Dendritic cell treated with granulocyte-macrophage colony-stimulating factor and Interleukin-4, amounts not matched to agents 40 ng/mL and 50 ng/mL, for 4 days (primary cell): ENCODE measurements around the gene A2ML1.
"Not testable (repeated sequence)": the region's sequence is repeated elsewhere in the genome, so short reads cannot be mapped to it uniquely, and the experiment has no call there.

ENCODE experiments used
- H3K27ac Mint-ChIP-seq: one replicate; pipeline ENCODE4 v1.8.0; 2022; ENCODE audit warnings: mild to moderate bottlenecking, mixed read lengths
- H3K27me3 Mint-ChIP-seq: one replicate; pipeline ENCODE4 v1.8.0; 2022; ENCODE audit warnings: mild to moderate bottlenecking, mixed read lengths
- H3K36me3 Mint-ChIP-seq: one replicate; pipeline ENCODE4 v1.8.0; 2022; ENCODE audit warnings: low read depth, mixed read lengths
- H3K4me1 Mint-ChIP-seq: one replicate; pipeline ENCODE4 v1.8.0; 2022; ENCODE audit warnings: low read depth, mixed read lengths
- H3K4me3 Mint-ChIP-seq: one replicate; pipeline ENCODE4 v1.8.0; 2022; ENCODE audit warnings: mild to moderate bottlenecking, moderate library complexity, mixed read lengths
- H3K9me3 Mint-ChIP-seq: one replicate; pipeline ENCODE4 v1.8.0; 2022; ENCODE audit warnings: mixed read lengths
- intact Hi-C: fragments of 100-400 bp; cut with micrococcal nuclease; formaldehyde crosslinking; loops from one replicate; pipeline ENCODE4 v1.15.0; 2022

The A2ML1 gene

DNA sequence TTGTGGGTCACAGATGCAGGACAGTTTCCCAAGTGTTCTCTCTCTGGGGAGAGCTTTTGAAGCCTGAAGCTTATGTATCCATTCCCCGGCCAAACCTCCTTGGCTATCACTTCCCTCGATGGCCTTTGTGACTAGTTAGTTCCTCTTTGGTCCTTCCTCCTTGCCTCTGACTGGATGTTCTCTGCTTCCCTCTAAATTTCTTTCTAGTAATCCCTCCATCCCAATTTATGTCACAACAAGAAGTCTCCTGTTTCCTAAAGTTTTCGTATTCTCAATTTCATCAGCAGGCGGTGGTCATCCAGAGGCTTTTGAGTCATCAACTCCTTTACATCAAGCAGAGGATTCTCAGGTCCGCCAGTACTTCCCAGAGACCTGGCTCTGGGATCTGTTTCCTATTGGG is 27.5 kb downstream of the A2ML1 start:
- Mint-ChIP-seq H3K4me1 (peaks cover 17% of the 10 kb centered on the region), H3K9me3 (no peaks in the 10 kb centered on the region), H3K27ac (no peak overlapping the region), H3K27me3 (peaks cover 4% of the 10 kb centered on the region), H3K36me3 (no peaks in the 10 kb centered on the region), H3K4me3 (no peak overlapping the region)
- intact Hi-C loops: no loop called here

DNA sequence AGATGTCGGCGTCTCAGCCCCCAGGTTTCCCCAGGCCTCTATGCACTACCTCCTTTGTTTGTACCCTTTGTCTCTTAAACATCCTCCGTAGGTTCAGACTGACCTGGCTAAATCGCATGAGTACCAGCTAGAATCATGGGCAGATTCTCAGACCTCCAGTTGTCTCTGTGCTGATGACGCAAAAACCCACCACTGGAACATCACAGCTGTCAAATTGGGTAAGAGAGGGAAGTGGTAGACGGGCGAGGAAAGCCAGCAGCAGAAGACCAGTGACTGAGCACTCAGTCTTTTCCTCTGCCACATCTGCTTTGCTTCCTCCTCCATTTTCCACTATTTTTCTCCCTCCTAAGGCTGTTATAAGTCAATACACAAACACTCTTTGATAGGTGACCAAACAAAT is 29.7 kb downstream of the A2ML1 start:
- H3K4me3 Mint-ChIP-seq: no peak overlapping the region
- peaks cover 17% of the 10 kb centered on the region for H3K4me1 Mint-ChIP-seq
- intact Hi-C loops: no loop called here
- no peak overlapping the region for H3K27ac Mint-ChIP-seq
- H3K36me3 Mint-ChIP-seq: no peaks in the 10 kb centered on the region
- no peaks in the 10 kb centered on the region for H3K9me3 Mint-ChIP-seq
- peaks cover 4% of the 10 kb centered on the region for H3K27me3 Mint-ChIP-seq

DNA sequence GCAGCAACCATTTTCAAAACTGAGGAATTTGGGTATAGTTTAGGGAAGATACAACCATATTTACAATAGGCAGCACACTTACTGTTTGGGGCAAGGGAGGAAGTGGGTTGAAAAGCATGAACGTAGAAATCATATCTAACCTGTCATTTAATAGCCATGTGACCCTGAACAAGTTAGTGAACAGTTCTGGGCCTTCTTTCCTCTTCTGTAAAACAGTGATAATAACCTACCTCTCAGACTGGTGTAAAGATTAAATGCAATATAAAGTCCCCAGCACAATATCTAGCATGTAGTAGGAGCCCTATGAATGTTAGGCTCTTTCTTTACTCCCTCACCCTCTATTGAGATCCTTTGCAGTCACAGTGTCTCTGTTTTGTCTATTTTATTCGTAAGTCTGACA is 33.5 kb downstream of the A2ML1 start:
- no peaks in the 10 kb centered on the region for H3K27me3 Mint-ChIP-seq
- H3K9me3 Mint-ChIP-seq: no peaks in the 10 kb centered on the region
- no peaks in the 10 kb centered on the region for H3K36me3 Mint-ChIP-seq
- H3K27ac Mint-ChIP-seq: no peak overlapping the region
- intact Hi-C loops: no loop called here
- H3K4me1 Mint-ChIP-seq: peaks cover 8% of the 10 kb centered on the region
- no peak overlapping the region for H3K4me3 Mint-ChIP-seq

DNA sequence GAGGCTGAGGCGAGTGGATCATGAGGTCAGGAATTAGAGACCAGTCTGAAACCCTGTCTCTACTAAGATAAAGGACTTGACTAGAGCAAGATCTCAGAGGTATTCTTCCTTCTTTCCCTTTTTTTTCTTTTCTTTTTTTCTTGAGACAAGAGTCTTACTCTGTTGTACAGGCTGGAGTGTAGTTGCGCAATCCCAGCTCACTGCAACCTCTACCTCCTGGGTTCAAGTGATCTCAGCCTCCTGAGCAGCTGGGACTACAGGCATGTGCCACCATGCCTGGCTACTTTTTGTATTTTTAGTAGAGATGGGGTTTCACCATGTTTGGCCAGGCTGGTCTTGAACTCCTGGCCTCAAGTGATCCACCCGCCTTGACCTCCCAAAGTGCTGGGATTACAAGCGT is 37.0 kb downstream of the A2ML1 start:
- H3K27ac Mint-ChIP-seq, H3K27me3 Mint-ChIP-seq, H3K4me3 Mint-ChIP-seq: not testable (repeated sequence)

DNA sequence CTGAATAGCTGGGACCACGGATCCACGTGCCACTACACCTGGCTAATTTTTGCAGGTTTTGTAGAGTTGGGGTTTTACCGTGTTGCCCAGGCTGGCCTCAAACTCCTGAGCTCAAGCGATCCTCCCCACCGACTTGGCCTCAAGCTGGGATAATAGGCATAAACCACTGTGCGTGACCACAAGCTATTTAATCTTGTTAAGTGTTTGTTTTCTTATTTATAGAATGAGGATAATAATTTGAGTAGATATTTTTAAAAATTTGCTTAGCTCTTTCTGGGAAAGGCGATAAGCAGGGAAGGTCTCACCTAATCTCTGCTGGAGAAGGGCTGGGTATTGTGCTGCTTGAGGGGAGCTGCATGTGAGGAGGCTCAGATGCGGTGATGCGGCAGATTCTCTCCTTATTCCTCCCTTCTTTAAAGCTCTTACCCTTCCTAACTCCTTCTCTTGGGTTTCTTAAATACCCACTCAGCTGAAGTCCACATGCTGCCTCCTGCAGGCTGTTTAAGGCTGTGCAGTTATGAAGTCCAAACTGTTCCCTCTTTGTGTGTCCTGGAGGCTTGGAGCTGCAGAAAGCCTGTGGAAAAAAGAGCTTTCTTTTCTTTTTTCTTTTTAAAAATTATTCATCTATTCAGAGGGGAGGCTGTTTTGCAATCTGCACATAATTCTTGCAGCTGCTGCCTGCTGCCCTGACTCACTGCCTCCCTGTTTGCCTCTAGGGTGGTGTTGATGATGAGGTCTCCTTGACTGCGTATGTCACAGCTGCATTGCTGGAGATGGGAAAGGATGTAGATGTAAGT is 37.9 kb downstream of the A2ML1 start:
- Mint-ChIP-seq H3K27ac (no peak overlapping the region), H3K4me3 (no peak overlapping the region), H3K4me1 (no peaks in the 10 kb centered on the region), H3K9me3 (no peaks in the 10 kb centered on the region), H3K36me3 (no peaks in the 10 kb centered on the region), H3K27me3 (no peaks in the 10 kb centered on the region)
- intact Hi-C loops: loop anchor here (2.0 to 10.0 kb wide), 2 partner anchors 178 to 206 kb away; no protein-coding TSS in a partner anchor

More for the DNA sequence above, 37.0 kb downstream of the A2ML1 start:
- H3K36me3 Mint-ChIP-seq, intact Hi-C loops, H3K9me3 Mint-ChIP-seq, H3K4me1 Mint-ChIP-seq: not testable (repeated sequence)

DNA sequence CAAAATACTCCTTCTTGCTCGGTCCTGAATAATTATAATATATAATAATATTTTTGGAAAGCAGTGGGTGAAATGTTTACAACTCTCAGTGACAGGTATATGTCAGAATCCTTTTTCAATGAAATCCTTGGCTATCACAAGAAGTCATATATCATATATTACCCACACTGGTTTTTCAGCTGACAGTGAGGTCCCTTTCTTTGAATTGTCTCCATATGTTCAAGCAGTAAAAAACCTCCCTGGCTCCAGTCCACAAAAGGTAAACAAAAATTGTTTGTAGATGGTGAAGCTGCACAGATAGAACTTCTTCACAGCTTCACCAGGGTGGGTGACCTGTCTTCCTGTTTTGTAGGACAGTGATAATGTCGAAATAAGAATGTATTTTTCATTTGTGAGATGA is 44.0 kb downstream of the A2ML1 start:
- Mint-ChIP-seq H3K4me1 (no peaks in the 10 kb centered on the region), H3K27ac (no peak overlapping the region), H3K36me3 (no peaks in the 10 kb centered on the region), H3K4me3 (no peak overlapping the region), H3K9me3 (no peaks in the 10 kb centered on the region), H3K27me3 (no peaks in the 10 kb centered on the region)
- intact Hi-C loops: loop anchor here (10.0 kb wide), 1 partner anchor 212 kb away; no protein-coding TSS in a partner anchor

DNA sequence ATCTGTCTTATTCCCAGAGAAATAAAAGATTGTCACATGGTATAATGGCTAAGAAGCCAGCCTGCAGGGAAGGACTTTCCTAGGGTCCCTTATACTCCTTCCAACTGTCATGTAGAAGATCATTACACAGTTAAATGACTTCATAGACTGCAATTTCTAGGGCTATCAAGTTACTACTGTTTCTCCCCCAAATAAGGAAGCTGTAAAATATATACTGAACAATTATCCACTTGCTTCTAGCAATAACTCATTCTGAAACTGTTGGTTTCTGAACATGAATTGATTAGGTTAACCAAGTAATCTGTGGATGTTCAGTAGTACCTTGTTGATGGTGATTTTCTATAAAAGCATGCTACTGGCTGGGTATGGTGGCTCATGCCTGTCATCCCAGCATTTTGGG is 44.6 kb downstream of the A2ML1 start:
- Mint-ChIP-seq H3K27me3 (no peaks in the 10 kb centered on the region), H3K36me3 (no peaks in the 10 kb centered on the region), H3K4me3 (no peak overlapping the region), H3K9me3 (no peaks in the 10 kb centered on the region), H3K27ac (no peak overlapping the region), H3K4me1 (no peaks in the 10 kb centered on the region)
- intact Hi-C loops: loop anchor here (10.0 kb wide), 1 partner anchor 212 kb away; no protein-coding TSS in a partner anchor

DNA sequence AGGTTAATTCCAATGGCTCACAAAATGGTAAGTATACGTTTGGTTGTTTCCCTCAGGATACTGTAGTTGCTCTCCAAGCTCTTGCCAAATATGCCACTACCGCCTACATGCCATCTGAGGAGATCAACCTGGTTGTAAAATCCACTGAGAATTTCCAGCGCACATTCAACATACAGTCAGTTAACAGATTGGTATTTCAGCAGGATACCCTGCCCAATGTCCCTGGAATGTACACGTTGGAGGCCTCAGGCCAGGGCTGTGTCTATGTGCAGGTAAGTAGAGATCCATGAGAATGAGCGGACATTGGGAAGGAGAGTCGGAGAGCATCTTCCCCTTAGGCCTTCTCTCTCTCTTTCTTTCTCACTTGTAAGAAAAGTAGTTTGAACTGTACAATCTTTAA is 45.4 kb downstream of the A2ML1 start:
- H3K4me3 Mint-ChIP-seq: no peak overlapping the region
- H3K36me3 Mint-ChIP-seq: no peaks in the 10 kb centered on the region
- H3K27me3 Mint-ChIP-seq: no peaks in the 10 kb centered on the region
- intact Hi-C loops: loop anchor here (10.0 kb wide), 1 partner anchor 213 kb away; no protein-coding TSS in a partner anchor
- H3K4me1 Mint-ChIP-seq: no peaks in the 10 kb centered on the region
- no peaks in the 10 kb centered on the region for H3K9me3 Mint-ChIP-seq
- no peak overlapping the region for H3K27ac Mint-ChIP-seq

DNA sequence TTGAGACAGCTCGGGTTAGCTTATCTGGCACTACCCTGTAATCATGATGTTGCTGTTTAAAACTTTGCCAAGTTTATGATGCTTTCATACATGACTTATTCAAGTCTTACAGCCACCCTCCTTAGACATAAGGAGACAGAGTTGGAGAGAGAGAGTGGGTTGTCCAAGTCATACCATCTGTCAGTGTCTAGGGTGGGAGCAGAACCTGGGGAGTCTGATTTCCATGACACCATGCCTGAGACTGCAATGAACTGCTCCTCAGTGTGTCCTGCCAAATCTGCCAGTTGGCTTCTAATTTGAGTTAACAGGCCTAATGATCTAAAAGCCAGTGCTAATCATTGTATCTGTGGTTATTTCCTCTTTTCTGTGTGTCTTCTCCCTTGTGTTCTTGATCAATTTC is 48.2 kb downstream of the A2ML1 start:
- Mint-ChIP-seq H3K9me3 (no peaks in the 10 kb centered on the region), H3K4me3 (no peak overlapping the region), H3K4me1 (no peaks in the 10 kb centered on the region), H3K27me3 (no peaks in the 10 kb centered on the region), H3K36me3 (no peaks in the 10 kb centered on the region), H3K27ac (no peak overlapping the region)
- intact Hi-C loops: no loop called here

DNA sequence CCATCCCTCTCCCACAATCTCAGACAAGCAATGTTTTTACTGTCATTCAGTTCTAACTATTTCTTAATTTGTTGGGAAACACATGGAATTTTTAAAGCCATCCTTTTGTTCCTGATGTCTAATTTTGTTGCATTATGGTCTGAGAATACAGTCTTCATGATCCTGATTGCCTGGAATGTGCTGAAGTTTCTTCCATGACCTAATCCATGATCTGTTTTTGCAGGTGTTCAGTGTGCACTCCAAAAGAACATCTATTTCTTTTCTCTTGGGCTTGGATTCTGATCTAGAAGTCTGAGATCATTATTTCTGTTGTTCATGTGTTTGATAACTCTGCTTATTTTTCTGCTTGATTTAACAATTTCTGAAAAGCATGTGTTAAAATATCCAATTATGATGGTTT is 48.6 kb downstream of the A2ML1 start:
- Mint-ChIP-seq H3K36me3 (no peaks in the 10 kb centered on the region), H3K4me1 (no peaks in the 10 kb centered on the region), H3K4me3 (no peak overlapping the region), H3K27ac (no peak overlapping the region), H3K27me3 (no peaks in the 10 kb centered on the region), H3K9me3 (no peaks in the 10 kb centered on the region)
- intact Hi-C loops: no loop called here

DNA sequence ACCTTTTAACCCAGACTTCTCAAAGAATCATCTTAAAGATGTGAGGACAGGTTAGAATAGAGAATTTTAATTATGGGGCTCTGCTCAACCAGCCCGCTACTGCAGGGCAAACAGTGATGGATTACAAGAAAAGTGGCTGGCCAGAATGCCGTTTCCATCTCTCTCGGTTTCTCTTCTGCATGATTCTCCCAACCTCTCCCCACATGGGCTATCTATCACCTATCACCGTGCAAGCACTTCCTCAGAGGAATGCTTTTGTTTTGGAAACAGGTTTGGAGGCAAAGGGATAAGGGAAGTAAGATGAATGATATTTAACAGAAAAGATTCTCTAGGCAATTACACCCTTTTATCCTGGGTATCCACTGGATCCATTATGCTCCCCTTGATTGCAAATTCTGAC is 54.5 kb downstream of the A2ML1 start:
- Mint-ChIP-seq H3K9me3 (no peaks in the 10 kb centered on the region), H3K4me3 (no peak overlapping the region), H3K27me3 (peaks cover under 1% of the 10 kb centered on the region), H3K27ac (no peak overlapping the region), H3K4me1 (peaks cover 7% of the 10 kb centered on the region), H3K36me3 (no peaks in the 10 kb centered on the region)
- intact Hi-C loops: no loop called here

DNA sequence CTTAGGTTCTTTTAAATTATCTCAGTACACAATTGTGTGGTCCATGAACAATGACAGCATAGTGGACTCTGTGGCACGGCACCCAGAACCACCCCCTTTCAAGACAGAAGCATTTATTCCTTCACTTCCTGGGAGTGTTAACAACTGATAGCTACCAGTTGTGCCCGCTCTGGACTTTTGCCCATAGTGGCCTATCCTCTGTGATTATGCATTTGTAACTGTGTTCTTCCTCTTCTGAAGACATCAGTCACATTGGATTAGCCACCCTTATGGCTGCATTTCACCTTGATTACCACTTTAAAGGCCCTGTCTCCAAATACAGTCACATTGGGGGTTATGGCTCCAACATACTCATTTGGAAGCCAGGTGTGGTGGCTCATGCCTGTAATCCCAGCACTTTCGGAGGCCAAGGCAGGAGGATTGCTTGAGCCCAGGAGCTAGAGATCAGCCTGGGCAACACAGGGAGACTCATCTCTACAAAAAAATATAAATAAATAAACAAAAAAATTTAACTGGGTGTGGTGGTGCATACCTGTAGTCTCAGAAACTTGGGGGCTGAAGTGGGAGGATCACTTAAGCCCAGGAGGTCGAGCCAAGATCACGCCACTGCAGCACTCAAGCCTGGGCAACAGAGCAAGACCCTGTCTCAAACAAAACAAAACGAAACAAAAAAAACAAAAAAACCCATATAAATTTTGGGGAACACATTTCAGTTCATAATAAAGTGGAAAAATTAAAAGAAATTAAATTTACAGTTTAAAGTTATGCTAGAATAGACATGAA is 64.3 kb downstream of the A2ML1 start:
- Mint-ChIP-seq H3K4me3 (no peak overlapping the region), H3K27me3 (peaks cover 5% of the 10 kb centered on the region), H3K36me3 (no peaks in the 10 kb centered on the region), H3K4me1 (peaks cover 6% of the 10 kb centered on the region), H3K27ac (no peak overlapping the region), H3K9me3 (no peaks in the 10 kb centered on the region)
- intact Hi-C loops: no loop called here

DNA sequence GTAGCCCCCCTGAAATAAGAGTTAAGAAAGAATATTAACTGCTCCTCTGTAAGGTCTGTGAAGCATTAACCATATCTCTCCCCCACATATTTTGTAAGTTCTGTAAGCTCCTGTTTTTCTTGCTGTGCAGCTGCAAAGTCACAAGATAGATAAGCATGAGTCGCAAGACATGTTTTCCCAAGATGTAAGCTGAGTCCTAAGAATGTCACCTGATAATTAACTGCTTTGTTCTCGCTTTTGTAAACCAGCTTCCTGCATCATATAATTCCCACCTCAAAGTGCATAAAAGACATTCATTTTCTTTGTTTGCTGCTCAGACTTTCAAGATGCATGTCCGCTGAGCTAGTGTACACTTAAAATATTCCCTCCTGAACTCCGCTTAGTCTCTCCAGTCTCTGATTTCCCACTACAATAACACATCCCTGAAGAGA is 64.9 kb downstream of the A2ML1 start:
- H3K4me3 Mint-ChIP-seq: no peak overlapping the region
- peaks cover 3% of the 10 kb centered on the region for H3K27me3 Mint-ChIP-seq
- no peaks in the 10 kb centered on the region for H3K36me3 Mint-ChIP-seq
- intact Hi-C loops: no loop called here
- H3K27ac Mint-ChIP-seq: no peak overlapping the region
- H3K9me3 Mint-ChIP-seq: no peaks in the 10 kb centered on the region
- H3K4me1 Mint-ChIP-seq: peaks cover 6% of the 10 kb centered on the region

DNA sequence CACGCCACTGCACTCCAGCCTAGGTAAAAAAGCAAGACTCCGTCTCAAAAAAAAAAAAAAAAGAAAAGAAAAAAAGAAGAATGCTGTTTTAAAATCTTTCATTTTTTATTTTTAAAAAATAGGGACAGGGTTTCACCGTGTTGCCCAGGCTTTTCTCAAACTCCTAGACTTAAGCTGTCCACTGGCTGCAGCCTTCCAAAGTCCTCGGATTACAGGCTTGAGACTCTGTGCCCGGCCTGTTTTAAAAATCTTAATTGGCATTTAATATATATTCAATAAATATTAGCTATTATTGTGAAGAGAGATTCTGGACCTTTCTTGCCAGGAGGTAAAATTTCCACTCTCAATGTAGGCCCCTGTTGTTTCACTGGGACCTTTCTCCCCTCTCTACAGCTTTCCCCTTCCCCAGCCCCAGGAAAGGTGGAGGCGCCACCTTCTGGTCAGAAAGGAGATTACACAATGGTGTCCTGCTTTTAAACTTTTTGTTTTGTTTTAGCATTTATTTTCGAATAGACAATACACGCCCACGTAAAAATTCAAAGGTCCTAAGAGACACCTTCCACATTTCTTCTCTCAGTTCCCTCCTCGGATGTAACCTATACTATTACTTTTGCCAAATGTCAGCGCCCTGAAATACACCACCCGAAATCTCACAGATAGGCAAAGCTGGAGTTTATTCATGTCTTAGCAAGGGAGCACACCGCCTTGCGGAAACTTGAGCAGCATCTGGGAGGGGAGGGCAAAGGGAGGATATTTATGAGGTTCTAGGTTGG is 68.1 kb downstream of the A2ML1 start:
- Mint-ChIP-seq H3K4me3 (peak overlapping the region; percentile 74), H3K9me3 (no peaks in the 10 kb centered on the region), H3K27ac (peak overlapping the region; percentile 53), H3K27me3 (peaks cover 2% of the 10 kb centered on the region), H3K4me1 (peaks cover 6% of the 10 kb centered on the region), H3K36me3 (no peaks in the 10 kb centered on the region)
- intact Hi-C loops: loop anchor here (10.0 kb wide), 1 partner anchor 236 kb away; no protein-coding TSS in a partner anchor
